ENCODE results near the gene TRABD.
"Not testable (repeated sequence)": the region's sequence is repeated elsewhere in the genome, so short reads cannot be mapped to it uniquely, and the experiment has no call there.

The TRABD gene

DNA sequence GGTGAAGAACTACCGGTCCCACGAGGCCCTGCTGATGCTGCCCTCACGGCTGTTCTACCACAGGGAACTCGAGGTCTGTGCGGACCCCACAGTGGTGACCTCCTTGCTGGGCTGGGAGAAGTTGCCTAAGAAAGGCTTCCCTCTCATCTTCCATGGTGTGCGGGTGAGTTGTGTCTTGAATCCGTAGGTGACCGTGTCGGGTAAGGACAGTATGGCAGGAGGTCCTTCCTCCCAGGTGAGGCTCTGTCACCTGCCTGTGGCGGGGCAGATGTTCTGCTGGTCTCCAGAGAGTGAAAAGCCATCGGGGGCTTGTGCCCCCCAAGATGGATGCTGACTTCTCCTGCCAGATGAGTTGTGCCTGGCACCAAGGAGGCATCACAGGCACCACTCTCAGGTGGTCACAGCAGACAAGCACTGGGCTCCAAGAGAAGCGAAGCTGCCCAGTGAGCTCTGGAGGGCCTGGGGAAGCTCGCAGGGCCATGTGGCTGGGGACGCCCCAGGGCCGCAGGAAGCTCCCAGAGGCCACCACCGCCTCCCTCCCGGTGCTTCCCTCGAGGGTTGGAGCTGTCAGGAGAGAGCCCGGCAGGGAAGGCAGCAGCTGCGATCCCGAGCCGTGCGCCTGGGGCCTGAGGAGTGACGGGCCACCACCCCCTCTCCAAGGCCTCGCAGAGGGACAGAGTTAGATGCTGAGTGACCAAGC, 32.5 kb upstream of the TRABD start:
- no peak for FAIRE-seq

DNA sequence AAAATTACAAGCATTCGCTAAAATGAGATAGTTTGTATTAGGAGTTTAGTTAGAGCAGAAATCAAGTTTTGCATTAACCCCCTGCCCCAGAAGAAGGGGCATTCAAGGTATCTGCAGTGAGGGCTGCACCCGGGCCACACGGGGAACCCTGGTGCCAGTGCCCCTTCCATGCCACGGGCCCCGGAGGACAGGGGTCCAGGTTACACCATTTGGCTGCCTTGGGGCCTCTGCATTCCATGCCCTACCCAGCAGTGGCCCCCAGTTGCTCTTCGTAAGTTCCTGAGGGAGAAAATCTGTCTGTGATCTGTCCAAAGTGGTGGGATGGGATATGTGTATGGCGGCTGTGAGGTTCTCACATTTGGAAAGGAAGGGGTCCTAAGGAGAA, 32.0 kb upstream of the TRABD start:
- no peak for FAIRE-seq

DNA sequence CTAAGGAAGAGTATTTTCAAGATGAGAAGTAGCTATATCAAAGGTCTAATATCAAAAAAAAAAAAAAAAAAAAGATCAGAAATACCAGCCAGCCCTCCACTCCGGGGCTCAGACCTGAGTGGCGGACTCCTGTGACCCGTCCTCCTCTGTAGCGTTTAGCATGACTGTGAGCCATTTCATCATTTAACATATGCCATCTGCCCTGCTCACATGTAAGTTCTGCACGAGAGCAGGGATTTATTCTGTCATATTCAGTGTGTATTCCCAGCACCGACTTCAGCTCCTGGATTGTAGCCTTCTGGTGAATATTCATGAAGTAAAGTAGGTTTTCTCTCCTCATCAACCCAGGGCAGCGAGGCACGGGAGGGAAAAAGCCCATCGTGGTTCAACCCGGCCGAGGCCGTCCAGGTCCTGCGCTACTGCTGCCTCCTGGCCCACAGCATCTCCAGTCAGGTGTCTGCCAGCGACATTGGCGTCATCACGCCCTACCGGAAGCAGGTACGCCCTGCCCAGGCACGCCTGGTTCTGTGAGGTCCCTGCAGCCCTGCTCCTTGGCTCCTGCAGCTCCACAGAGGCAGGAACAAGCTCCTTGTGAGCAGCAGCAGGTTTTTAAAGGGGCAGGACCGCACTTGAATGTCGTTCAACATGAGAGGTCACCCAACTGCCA, 27.9 kb upstream of the TRABD start:
- no peak for FAIRE-seq

DNA sequence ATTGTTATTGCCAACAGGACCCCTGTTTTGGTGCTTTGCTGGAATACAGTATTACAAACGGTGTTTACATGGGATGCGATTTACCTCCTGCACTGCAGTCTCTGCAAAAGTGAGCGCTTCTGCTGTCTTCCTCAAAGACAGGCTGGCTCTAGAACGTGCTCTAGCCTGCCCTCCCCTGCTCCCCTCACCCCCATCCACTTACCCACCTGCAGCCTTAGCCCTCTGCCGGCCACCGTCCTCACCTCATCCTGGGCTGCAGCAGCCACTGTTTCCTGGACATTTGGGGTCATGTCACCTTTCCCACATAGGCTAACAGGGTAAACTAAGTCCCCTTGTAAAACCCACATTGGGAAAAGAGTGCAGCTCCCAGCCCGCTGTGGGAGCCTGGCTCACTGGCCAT, 24.8 kb upstream of the TRABD start:
- FAIRE-seq, result no peak

DNA sequence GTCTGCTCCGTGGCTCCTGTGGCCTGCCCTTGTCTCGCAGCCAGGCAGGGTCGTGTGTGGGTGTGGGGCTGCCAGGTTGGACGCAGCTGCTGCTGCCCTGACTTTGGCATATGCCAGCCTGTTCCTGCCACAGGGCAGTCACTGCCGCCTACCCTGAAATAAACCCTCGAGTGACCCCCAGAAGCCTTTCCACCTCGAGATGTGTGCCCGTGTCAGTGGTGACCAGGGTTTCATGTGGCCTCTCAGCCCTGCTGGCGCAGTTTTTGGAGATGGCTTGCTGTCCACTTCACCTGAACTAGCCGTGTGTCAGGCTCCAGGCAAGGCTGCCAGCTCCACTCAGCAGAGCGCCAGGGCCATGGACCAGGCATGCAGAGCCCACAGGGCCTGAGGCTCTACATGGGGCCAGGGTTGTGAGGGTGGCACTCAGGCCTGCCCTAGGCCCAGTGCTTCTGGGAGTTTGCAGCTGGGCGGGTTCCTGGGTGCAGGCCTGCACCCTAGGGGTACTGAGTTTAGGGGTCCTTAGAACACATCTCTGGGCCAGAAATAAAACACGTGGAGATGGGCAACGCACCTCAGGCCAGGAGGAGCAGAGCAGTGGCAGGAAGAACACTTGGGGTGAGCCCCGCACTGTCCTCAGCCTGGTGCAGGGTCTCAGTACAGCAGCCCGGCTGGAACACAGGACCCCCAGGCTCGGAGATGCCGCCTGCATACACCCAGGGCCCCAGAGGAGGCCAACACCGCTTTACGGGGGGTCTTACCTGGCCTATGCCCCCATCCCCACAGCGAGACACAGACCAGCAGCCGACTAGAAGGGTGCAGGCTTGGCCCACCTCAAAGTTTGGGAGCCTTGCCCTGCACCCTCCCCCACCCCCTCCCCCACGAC, 24.0 kb upstream of the TRABD start:
- no peak for FAIRE-seq

DNA sequence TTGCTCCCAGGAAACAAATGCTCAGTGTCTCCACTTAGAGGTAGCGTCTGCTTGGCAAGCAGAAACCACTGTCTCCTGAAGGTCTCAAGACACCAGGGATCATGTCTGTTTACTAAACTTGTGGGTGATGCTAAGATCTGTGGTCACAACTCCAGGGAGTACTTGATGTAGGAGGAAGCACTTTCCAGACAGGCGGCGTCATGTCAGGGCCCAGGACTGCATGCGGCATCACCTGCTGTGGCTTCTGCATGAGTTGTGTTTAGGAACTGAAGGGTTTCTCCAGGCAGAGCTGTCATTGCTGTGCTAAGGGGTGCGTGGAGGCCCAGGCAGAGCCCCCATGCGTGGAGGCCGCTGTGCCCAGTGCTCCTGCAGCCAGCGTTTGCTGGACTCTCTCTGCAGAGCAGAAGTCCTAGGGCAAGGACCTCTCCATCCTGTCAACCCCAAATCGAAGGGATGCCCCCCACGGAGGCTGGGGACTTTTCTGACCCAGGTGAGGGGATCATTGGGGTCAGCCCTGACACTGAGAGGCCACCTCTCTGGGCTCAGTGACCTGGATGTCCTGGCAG, 23.2 kb upstream of the TRABD start:
- no peak for FAIRE-seq

DNA sequence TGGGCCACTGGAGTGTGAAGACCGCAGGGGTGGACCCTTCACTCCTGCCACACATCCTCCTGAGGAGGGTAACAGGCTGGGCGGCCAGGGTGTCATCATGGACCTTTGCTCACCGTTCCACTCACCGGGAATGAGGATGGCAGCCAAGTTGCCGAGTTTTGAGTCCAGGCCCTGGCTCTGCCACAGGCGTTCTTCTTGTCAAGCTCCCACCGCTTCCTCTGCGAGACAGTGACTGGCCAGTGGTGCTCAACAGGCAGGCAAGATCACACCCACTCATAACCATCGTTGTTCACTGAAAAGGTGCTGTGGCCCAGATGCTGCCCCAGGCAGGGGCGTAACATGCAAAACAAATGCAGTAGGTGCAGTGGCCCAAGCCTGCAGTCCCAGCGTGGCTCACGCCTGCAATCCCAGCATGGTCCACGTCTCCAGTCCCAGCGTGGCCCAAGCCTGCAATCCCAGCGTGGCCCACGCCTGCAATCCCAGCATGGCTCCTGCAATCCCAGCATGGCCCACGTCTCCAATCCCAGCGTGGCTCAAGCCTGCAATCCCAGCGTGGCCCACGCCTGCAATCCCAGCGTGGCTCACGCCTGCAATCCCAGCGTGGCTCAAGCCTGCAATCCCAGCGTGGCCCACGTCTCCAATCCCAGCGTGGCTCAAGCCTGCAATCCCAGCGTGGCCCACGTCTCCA, 20.1 kb upstream of the TRABD start:
- FAIRE-seq, result no peak

DNA sequence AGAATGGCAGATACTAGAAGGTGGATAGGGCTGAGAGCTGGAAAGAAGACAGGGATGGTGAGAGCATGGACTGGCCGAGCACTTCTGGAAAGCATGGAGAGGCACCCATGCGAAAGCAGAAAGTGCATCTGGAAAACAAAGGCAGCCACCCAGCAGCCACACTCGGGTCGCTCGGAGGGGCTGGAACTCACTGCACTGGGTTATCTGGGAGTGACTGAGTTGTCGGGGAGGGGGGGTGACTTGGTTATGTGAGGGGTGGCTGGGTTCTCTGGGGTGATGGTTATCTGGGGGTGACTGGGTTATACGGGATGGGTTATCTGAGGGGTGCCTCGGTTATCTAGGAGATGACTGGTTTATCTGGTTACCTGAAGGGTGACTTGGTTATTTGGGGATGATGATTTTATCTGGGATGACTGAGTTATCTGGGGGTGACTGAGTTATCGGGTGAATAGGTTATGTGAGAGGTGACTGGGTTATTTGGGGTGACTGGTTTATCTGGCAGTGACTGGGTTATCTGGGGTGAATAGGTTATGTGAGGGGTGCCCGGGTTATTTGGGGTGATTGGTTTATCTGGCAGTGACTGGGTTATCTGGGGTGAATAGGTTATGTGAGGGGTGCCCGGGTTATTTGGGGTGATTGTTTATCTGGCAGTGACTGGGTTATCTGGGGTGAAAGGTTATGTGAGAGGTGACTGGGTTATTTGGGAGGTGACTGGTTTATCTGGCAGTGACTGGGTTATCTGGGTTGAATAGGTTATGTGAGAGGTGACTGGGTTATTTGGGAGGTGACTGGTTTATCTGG, 17.8 kb upstream of the TRABD start:
- no peak for FAIRE-seq

DNA sequence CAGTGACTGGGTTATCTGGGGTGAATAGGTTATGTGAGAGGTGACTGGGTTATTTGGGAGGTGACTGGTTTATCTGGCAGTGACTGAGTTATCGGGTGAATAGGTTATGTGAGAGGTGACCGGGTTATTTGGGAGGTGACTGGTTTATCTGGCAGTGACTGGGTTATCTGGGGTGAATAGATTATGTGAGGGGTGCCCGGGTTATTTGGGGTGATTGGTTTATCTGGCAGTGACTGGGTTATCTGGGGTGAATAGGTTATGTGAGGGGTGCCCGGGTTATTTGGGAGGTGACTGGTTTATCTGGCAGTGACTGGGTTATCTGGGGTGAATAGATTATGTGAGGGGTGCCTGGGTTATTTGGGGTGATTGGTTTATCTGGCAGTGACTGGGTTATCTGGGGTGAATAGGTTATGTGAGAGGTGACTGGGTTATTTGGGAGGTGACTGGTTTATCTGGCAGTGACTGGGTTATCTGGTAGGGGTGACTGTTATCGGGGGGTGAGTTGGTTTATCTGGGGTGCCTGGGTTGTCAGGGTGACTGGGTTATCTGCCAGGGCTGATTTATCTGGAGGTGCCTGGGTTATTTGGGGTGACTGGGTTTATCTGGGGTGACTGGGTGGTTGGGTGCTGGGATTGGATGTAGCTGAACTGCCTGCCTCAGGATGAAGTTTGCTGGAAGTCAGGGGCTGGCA, 17.1 kb upstream of the TRABD start:
- FAIRE-seq, result not testable (repeated sequence)

DNA sequence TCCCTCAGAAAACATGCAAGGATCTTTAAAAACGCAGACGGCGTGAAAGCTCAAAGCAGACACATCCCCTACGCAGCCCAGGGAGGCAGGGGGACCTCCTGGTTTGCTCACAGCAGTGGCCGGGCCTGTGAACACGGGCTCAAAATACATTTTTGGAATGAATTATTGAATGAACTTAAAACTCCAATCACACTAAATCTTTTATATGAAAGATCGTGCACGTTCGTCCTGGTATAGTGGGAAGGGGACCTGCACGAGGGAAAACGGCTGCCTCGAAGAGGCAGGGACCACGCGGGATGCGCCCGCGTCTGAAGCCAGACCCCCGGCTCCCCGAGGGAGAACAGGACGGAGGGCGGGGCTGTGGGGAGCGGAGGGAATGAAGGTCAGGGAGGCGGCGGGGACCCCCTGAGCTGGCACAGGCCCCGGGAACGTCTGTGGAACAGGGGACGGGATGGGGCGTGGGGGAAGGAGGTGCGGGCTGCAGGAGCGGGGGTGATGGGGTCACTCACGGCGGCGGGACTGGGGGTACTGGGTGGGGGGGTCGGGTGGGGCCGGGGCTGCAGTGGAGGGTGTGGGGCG, 16.4 kb upstream of the TRABD start:
- FAIRE-seq, result no peak

DNA sequence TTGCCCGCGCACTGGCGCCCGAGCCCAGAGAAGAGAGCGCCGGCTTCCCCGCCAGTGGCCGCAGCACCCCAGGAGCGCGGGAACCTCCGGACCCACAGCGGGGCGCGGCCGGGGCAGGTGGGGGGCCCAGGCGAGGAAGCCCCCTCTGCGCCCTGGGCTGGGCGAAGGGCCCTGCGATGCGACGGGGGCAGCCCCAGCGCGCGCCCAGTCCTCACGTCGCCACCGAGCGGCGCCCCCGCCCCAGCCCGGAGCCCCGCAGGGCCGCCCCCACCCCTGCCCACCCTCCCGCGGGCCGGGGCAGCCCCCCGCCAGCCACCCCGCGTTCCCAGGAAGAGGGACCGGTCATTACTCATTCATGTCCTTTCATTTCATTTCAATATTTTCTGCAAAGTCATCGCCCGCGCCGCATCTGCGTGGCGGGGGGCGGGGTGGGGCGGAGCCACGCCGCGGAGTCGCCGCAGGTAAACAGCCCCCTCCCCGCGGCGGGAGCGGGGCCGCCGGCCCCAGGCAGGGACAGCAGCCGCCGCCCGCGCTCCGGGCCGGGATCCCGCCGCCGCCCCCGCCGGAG, 15.9 kb upstream of the TRABD start:
- no peak for FAIRE-seq

DNA sequence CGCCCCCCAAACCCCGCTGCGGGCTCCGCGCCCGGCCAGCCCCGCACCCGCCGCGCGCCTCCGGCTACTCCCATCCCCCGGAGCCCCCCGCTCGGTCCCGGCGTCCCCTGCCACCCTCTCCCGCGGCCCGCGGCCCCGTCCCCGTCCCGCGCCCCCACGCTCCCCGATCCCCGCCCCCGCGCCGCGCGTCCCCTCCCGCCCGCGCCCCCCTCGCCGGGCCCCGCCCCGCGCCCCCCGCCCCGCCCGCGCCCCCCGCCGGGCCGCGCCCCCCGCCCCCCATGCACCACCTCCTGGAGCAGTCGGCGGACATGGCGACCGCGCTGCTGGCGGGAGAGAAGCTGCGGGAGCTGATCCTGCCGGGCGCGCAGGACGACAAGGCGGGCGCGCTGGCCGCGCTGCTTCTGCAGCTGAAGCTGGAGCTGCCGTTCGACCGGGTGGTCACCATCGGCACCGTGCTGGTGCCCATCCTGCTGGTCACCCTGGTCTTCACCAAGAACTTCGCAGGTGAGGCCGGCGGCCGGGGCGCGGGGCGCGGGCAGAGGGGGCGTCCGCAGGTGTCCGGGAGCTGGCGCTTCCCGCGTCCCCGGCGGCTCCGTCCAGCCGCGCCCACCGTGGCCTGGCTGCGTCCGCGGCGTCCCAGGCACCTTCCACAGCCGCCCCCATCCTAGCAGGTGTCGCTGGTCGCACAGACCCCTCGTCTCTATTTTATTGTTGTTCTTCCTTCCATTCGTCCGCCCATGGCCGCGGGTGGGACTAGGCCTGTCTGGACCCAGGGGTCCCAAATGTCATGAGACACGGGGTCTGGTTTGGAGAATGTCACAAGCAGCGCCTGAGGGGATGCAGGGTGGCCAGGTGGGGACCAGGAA, 15.0 kb upstream of the TRABD start, which contains the start of gene PANX2:
TSS of gene PANX2 (plus strand) at position 279 of the 866 bp plus-strand sequence. CDS start at position 279, 0 bp downstream.
- FAIRE-seq, result no peak

DNA sequence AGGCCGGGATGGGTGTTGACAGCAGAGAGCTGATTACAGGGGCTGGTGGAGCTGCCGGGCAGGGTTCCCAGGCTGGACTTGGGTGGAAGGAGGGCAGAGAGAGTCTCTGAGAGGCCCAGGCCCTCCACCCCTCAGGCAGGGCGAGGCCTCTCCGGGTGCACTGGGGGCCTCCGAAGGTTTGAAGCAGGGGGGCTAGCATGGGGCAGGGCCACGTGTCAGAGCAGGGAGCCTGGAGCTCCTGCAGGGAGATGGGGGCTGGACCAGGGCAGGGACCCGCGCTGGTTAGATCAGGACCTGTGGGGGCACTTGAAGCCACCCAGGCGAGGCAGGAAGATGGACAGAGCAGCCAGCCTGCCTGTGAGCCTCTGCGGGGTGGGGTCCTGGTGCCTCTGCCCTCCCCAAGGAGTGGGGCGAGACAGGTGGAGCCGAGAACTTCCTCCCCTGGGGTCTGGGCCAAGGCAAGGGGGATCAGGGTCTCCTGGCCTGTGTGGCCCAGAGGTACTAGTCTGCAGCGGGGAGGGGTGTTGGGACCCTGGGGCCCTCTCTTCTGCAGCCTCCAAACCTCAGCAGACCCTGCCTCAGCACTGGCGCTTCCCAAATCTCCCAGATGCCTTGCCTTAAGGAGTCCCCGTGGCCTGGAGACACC, 14.3 kb upstream of the TRABD start:
- no peak for FAIRE-seq

DNA sequence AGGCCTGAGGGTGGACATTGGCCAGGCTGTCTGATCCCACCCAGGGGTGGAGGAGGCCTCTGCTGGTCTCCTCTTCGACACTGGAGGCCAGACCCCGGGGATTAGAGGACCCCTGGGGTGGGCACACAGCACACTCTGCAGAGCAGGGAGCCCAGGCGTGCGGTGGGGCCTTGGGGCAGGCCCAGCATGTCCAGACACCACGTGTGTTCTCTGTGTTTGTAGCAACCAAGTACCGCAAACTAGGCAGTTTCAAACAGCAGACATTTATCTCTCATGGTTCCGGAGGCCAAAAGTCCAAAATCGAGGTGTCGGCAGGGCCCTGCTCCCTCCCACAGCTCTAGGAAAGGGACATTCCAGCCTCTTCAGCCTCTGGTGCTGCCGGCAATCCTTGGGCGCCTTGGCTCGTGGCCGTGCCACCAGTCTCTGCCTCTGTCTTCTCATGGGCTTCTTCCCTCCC, 13.7 kb upstream of the TRABD start:
- no peak for FAIRE-seq

DNA sequence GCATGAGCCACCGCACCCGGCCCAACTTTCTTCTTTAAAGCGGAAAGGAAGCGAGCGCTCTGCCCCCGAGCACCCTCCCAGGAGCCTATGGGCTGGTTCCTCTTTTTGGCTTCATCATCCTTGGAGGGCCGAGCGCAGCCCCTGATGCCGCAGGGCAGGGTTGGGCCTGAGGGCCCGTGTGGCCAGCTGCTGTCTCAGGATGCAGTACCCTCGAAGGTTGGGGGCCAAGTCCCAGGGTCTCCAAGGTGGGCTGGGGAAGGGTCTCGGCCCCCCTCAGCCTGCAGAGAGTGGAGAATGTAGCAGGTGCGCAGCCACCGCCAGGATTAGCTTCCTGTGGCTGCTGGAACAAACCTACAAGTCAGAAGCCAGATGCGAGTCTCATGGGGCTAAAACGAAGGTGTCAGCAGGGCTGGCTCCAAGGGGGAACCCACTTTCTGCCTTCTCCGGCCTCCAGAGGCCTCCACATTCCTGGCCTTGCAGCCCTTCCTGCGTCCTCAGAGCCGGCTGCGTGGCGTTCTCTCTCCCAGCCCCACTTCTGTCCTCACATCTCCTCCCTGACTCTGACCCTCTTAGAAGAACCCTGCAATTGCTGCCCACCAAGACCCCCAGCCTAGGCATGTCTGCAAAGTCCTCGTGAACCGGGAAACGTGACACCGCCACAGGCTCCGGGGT, 12.3 kb upstream of the TRABD start:
- FAIRE-seq, result no peak

DNA sequence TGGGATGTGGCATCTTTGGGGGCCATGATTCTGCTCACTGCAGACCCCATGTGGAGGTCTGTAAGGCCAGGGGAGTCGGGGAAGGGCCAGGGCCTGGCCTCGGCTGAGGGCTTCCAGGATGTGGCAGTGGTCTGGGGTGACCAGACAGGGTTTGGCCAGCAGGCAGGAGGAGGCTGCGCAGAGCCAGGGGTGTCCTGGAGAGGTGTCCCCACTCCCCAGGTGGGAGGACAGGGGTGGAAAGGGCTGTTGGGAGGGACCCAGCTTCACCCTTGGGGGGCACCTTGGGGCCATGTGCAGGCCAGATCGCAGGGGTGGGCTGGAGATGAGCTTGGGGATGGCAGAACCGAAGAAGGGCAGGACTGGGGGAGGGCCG, 11.7 kb upstream of the TRABD start:
- FAIRE-seq, result no peak

DNA sequence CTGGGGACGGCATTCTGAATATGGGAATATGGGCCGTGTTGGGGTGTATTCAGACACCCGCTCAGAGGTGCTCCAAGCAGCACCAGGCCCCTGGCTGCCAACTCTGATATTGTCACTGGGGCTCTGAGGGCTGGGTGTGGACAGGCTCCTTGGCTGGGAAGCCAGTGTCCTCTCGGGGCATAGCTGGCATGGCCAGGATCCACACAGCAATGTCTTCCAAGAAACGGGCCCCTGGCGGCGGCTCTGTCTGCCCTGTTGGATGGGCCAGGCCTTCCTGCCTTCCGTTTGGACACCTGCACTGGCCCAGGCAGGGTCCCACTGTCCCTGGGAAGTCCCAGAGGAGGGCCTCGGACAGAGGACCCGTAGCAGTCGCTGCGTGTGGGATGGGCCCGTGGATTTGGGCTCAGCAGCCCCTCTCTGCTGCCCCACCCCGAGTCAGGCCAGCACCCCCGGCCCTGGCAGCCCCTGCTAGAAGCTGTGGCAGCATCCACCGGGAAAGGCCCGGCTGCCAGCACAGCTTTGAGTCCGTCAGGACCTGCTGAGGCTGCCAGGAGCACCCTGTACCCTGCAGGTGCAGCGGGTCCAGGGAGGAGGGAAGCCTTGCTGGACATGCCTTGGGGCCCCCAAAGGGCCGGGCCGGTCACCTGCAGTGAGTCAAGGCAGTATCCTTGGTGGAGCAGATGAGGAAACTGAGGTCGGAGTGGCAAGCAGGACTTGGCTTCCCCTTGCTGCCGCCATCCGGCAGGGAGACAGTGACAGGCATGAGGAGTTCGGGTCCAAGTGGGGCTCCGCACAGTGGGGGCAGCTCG, 11.1 kb upstream of the TRABD start:
- FAIRE-seq, result no peak

DNA sequence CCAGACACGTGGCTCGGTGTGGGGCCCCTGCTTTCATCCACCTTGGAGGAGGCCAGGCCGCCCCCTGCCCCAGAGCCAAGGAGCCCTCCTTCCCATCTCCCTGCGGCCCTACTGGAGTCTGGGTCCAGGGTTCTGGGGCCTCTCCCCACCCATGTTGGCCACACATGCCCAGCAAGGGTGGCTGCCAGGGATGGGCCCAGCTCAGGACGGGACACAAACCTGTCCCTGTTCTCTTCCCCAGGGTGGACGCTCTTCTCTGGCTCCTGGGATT, 10.6 kb upstream of the TRABD start:
- no peak for FAIRE-seq
